T-helper 22 cell (primary cell): ENCODE data around the gene ADH4.
A peak's percentile ranks its signal among the peaks of the same experiment; 100 is the strongest.
"Not testable (repeated sequence)": the region's sequence is repeated elsewhere in the genome, so short reads cannot be mapped to it uniquely, and the experiment has no call there.

Source experiments
- DNase-seq: peaks from one replicate; pipeline ENCODE4 v3.0.0-alpha.2; 2020; ENCODE audit warnings: low read depth

The ADH4 gene

DNA sequence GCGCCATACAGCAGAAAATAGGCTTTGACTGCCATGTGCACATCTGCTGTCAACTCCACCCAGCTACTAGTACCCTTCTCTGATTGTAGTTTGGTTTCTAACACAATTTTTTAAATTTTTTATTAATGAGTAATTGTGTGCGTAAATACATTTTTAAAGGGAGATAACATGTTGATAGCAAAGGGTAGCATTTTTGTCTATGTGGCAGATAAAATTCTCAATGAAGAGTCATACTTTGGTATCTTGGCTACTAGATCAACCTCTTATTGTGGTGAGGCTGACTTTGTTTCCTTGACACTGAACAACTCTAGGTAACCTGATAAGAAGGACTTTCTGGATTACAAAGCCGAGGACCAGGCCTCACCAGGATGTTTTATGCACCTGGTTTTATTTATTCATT is 9.5 kb downstream of the ADH4 start:
- no peak for DNase-seq

DNA sequence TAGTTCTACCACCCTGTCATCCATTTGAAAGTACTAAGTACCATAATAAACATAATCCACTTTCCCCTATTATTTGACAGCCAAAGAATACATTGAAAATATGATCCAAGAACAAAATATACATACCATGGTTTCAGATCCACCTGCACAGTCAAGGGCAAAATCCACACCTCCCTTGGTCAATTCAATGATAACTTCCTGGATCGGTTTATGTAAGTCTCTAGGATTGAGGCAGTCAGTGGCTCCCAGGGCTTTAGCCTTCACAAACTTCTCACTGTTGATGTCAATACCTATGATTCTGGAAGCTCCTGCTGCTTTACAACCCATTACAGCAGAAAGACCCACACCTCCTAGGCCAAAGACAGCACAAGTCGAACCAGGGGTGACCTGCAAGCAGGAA is 12.7 kb downstream of the ADH4 start:
- no peak for DNase-seq

DNA sequence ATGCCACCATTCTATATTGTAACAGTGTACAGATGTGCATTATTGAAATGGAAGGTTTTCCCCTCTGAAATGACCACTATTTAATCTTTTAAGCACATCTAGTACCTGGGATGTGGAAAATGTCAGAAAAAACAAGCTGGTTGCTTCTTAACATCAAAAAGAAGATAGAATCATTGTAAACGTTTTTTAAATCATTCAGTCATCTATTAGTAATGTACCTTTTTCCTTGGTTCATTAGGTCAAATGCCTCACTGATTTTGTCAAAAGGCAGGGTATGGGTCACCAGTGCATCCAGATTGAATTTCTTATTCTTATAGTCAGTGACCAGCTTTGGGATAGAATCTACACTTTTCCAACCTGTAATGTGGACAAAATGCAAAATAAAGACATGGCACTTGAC is 17.7 kb downstream of the ADH4 start:
- no peak for DNase-seq

DNA sequence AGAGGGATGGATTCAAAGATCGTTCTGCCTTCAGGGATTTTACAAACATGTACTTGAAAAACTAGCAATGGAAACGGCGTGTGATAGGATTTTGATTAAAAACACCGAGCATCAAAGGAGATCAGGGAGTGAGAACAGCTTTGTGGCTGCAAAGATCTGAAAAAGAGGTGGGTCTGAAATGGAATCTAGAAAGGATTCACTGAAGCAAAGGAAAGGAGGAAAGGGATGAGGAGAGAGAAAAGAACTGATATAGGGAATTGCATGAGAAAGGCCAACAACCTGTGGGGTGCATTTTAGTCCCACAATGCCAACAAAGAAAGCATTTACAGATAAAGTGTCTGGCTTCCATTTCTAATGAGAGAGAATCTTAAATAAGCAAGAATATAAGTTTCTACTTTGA is 23.1 kb downstream of the ADH4 start:
- DNase-seq: no peak

DNA sequence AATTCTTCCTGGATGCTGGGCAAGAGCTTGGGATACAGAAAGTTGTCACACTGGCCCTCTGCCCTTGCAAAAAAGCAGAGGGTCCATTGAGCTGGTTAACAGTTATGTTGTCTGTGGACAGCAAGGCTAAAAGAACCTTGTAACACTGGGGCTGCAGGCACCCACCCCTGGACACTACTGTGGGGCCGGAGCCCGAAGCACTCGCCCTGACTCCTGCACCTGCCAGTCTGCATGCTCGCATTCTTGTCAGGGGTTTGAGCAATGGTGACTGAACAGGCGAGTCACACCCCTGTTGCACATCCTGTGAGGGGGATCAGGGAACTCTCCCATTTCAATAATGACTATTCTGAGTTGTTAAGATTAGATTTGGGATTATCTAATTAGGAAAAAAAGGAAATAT is 23.6 kb downstream of the ADH4 start:
- DNase-seq: no peak

DNA sequence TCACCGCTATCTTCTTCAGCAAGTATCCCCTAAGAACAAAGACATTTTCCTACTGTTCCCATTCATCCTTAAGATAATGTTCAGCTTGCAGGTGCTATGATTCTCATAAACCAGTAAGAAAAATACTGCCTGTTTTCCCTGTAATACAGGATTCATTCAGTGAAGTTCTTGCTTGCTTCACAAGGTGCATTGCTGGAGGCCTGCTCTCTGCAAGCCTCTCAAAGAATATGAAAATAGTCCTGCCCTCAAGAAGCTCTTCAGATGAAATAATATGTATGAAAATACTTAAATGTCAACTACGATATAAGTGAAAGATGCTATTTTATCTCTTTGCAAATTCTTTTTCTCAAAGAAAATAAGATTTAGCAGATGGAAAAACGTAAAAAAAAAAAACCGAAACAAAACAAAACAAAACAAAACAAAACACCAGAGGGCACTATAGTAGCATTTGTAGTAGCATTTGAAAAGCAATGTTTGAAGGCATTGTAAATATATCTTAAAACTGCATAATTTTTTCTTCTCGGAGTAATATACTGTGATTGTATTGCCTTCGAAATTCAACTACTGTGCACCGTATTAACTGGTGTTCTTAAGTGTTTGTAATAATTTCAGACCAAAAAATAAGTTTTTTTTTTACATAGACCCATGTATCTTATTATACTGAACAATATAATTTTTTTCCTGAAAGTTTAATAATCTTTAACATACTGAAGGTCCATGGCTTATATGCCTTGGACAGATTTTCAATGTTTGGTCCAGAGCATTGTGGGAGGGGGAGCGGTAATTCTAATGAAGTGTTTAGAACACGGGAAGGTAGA is 26.0 kb downstream of the ADH4 start:
- DNase-seq: no peak

DNA sequence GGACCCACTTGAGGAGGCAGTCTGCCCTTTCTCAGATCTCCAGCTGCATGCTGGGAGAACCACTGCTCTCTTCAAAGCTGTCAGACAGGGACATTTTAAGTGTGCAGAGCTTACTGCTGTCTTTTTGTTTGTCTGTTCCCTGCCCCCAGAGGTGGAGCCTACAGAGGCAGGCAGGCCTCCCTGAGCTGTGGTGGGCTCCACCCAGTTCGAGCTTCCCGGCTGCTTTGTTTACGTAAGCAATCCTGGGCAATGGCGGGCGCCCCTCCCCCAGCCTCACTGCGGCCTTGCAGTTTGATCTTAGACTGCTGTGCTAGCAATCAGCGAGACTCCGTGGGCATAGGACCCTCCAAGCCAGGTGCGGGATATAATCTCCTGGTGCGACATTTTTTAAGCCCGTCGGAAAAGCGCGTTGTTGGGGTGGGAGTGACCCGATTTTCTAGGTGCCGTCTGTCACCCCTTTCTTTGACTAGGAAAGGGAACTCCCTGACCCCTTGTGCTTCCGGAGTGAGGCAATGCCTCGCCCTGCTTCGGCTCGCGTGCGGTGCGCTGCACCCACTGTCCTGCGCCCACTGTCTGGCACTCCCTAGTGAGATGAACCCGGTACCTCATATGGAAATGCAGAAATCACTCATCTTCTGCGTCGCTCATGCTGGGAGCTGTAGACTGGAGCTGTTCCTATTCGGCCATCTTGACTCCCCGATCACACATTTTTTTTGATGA is 26.8 kb downstream of the ADH4 start:
- DNase-seq: not testable (repeated sequence)

DNA sequence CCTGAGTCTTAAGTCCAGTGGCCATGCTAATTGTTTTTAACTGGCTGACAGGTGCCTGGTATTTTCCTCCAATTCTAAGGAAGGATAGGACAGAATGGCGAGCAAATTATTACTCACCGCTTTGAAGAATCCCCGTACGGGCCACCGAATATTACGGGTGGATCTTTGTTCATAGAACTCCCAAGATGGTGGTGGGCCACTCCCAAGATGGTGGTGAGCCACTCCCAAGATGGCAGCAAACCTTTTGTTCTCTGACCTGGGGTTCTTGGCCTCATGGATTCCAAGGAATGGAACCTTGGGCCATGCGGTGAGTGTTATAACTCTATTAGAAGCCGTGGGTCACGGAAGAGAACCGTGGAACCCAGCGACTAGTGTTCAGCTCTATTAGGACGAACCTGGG is 34.8 kb downstream of the ADH4 start:
- DNase-seq: not testable (repeated sequence)

DNA sequence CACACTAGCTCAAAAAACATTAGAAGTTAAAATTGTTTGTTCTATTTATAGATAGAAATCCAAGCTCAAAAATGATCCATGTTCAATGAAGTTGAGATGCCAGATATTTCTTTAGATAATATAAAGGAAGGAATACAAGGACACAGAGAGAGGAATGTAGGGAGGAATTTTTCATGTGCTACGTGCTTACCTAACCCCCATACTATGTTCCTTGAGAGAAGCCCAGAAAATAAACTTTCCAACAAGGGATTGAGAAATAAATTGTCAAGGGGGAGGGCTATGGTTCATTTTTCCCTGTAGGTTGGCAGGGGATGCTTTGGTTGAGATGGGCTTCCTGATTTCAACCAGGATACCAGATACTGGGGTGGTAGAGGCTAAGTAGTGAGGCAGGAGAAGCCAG is 39.9 kb downstream of the ADH4 start:
- DNase-seq: no peak

DNA sequence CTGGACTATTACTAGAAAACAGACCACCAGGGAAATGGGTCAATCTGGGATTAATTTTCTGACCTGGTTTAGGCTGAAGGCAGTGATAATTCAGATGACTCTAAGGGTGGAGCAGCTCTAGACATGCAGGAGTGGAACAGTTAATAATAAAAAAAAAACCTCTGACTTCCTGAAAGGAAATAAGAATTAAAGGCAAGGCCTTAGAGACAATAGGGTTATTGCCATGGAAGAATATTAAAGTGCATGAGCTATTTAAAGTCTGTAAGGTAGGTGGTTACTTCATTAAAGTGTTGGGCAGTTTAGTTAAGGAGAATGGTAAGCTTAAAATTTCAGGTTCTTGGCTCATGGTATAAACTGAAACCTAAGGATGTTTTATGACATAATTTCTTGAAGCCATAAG is 40.9 kb downstream of the ADH4 start:
- no peak for DNase-seq

DNA sequence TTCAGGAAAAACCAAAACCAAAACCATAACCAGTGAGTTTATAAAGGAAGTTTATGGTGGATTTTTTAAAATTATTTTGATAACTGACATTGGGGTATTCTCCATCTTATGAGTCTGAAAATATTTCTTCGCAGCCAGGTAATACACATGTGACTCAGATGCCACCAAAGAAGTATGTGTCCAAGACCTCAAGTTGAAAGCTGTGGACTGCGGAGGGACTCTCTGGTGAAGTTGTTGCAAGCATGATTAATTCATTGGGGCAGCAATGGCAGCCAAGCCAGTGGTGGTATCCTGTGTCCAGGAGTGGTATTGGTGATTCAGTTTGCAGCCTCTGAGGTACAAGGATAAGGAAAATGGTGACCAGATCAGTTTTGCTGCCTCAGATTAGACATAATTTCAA is 41.5 kb downstream of the ADH4 start:
- DNase-seq: no peak

DNA sequence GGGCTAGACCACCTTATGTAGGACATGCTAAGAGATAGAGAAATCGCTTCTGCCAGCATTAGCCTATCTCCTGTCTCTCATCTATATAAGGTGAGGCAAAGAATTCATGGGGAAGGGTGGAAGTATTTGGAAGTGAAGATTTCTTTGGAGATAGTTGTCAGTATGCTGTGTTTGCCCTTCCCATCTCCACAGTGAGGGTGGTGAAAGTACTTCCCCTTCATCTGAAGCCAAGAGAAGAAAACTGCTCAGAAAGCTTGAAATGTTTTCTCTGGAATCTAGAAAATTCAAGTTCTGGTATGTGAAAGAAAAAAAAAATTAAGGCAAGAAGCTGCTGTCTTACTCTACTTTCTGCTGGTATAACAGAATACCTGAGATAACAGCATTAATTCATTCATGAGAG is 43.2 kb downstream of the ADH4 start:
- DNase-seq: no peak

DNA sequence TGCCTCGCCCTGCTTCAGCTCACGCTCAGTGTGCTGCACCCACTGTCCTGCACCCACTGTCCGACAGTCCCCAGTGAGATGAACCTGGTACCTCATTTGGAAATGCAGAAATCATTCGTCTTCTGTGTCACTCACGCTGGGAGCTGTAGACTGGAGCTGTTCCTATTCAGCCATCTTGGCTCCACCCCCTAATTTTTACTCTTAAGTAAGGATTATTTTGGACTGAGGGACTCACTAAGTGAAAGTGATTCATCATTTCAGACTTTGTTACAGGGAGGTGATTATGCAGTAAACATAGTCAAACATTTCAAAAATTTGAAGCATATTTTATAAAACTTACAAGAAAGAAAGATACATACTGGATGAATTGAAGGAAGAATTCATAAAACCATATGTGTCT is 44.3 kb downstream of the ADH4 start:
- DNase-seq: not testable (repeated sequence)

DNA sequence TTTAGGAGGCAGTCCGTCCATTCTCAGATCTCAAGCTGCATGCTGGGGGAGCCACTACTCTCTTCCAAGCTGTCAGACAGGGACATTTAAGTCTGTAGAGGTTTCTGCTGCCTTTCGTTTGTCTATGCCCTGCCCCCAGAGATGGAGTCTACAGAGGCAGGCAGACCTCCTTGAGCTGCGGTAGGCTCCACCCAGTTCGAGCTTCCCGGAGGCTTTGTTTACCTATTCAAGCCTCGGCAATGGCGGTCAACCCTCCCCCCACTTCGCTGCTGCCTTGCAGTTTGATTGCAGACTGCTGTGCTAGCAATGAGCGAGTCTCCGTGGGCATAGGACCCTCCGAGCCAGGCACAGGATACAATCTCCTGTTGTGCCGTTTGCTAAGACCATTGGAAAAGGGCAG is 44.8 kb downstream of the ADH4 start:
- no peak for DNase-seq

DNA sequence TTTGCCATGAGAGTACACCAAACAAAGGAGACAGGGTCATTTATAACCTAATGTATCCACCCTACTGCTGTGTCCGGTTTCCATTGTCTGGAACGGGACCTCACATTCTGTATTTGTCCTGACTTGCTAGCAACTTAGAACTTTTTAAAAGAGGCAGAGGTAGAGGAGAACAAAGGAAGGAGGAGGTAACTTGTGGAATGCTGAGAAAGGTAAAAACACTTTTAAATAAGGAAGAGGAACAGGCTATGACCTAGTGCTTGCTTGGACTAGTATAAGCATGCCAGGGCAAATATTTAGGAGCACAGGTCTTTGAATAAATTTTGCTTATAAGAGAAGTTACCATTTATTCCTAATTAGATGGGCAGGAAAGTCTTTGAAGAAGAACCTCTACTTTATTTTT is 52.3 kb downstream of the ADH4 start:
- not testable (repeated sequence) for DNase-seq

DNA sequence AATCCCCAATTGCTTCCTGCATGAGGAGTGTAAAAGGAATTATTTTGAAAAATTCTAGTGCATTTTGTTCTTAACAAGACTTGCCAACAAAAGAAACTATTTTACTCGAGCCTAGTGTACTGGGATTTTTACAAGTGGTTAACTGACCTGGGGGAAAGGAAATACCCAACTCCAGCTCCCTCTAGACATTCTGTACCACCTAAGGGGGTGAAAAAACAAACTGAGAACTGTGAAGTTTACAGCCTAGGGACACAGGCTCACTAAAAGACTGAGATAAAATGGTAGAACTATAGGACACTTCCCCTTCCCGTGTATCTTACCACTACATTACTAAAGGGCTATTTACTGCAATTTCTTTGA is 52.9 kb downstream of the ADH4 start:
- DNase-seq: no peak

DNA sequence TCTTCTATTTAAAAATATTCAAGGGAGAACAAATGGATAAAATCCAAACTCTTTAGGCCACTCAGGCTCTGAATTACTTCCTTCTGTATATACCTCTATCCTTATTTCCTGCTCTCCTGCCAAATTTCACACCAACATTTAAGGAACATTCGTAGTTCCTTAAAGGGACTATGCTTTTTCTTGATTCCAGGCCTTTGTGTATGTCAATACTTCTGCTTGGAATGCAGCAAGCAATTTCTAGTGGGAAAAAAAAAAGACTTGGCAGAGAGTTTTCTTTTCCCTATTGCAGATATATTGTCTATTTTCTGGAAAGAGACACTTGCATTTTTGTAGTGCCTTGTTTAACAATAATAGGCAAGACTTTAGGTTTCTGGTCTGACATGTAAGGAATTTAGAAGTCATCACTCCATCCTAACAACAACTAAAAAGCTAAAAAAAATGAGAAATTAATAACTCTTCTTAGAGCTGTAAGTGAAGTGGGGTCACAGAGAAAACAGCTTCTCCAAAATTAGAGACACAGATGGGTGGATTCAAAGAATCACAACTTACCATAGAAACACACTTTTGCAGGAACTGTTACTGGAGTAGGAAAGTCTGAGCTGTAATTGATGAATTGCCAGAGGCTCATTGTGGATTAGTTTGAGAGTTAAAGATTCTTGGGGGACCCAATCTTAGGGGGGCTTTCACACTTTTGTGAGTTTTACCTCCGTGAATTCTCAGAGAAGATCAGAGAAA is 53.4 kb downstream of the ADH4 start:
- DNase-seq: no peak

DNA sequence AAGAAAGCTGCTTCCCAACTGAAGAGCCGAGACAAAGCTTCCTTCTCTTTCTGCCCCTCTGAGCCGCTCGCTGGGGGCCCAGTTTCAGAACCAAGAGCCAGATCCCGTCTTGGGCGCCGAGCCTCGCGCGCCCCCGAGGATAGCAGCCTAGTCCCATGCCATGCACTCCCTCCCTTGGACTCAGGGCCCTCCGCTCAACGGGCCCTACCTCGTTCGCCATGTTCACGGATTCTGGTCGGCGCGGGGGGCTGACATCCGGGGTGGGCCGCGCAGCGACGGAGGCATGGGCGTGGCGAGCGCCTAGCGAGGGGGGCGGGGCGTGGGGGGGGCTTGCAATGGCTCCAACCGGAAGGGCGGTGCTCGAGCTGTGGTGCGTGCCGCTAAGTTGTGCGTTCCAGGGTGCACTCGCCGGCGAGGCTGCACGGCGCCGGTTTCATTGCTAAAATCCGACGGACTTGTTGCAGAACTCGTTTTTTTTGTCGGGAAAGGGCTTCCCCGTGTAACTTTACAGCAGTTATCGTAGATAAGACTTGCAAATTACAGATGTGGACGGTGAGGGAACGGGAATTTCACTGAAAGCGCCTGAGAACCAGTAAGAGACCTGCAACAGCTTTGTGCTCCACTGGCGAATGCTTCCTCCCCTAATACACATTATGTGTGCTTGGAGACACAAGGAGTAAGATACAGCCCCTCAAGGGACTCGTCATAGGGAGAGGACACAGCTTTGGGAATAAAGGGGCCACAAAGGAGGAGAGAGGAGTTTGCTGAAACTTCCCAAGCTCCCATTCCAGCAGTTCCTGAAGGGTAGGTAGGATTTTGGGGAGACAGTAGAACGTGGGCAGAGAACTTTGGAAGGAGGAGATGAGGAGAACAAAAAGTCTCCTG is 55.4 kb downstream of the ADH4 start, which contains the start of gene ADH5:
Gene ADH5, minus strand, starts transcription at position 308 of the 885 bp plus-strand sequence. Its CDS starts 88 bp downstream, at position 220.
- peak; percentile 78 for DNase-seq

DNA sequence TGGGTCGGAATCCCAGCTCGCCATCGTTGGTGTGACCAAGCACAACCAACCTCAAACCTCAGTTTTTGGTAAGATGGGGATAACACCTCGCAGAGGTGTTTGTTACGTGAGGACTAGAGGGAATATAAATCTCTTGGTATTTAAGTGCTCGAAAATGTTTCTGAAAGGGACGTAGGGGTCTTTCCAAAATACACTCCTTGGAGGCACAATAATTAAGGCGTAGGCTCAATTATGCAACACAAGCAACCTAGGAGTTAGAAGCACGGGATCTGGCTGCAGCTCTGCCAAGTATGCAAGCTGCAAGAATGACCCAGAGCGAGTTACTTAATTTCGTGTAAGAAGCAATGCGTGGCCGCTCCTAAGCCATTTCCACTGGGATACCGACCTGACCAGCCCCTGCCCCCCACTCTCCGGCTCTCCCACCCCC is 56.1 kb downstream of the ADH4 start:
- no peak for DNase-seq

DNA sequence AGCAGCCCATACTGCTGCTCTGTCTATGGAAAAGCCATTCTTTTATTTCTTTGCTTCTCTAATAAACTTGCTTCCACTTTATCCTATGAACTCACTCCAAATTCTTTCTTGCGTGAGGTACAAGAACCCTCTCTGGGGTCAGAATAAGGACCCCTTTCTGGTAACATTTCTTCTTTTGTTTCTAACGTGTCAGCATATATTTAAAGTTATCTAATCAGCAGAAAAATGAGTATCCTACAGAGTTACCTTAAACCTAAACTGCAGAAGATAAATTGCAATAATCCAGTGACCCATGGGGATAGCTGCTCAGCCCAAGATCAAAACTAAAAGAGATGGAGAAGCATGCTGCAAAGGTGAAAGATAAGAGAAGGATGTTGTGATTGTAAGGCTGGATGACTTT is 59.5 kb downstream of the ADH4 start:
- no peak for DNase-seq

DNA sequence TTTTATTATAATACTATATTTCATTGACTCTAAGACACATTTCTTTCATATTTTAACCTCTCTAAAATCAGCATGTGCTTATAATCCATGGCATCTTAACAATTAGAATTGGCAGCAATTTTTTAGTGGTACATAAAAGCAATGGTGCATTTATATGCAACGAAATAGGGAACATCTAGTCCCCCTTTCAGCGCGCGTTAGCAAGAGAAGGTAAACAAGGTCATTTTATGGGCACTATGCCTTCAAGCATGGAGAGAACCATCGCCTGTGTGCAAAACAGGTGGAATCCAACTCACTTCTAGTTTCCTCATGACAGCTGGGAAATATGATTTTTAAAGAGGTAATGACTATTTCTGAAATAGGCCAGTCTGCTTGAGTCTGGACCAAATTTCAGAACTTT is 61.9 kb downstream of the ADH4 start:
- no peak for DNase-seq

DNA sequence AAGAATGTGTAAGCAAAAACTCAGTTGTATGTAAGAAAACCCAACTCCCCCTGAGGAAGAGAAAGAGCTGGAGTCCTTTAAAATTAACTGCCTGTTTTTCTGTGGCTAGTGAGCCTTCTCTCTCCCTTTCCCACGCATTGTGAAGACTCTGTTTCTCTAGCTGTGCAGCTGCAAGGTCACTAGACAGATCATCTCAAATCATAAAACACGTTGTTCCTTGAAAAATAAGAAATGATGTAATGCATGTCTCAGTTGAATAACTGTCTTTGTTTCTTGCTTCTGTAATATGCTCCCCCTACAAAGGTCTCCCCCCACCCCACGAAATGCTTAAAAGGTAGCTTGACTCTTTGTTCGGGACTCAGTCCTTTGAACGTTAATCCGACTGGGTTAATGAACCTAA is 63.2 kb downstream of the ADH4 start:
- DNase-seq: not testable (repeated sequence)
